IMR-90 (cell line): ENCODE results near the gene GNA15. TPM values are rescaled to one million over a fixed set of nuclear protein-coding genes. Genes with fewer than 3 reads are reported as not detected.

Experiments
- ATAC-seq: fragments of 200-7000 bp; cut with Tn5 transposase; 2 replicates; pipeline ENCODE4 v1.9.1; 2020; ENCODE audit warnings: low read depth, mild to moderate bottlenecking, moderate library complexity
- BruUV-seq: library from RNA; stranded (reverse); fragments of 400-500 nt; replicated peaks from 2 replicates; lab custom pipeline; 2021; lab: Mats Ljungman, UMichigan
- CTCF ChIA-PET: fragments of 300-600 bp; formaldehyde crosslinking; extraction: SDS; loops from one replicate; lab custom pipeline; 2021; ENCODE audit warnings: antibody characterized with exemption; lab: Yijun Ruan, JAX
- POLR2A ChIA-PET: fragments of 300-600 bp; sonication (Branson Sonifier 250); formaldehyde crosslinking; loops from one replicate; lab custom pipeline; 2022; ENCODE audit warnings: antibody characterized with exemption; ENCODE audit not compliant: unreplicated experiment; lab: Charles Lee
- DNase-seq: peaks from one replicate; pipeline ENCODE4 v3.0.0; 2013
- H2AFZ ChIP-seq: replicated peaks from 2 replicates; pipeline ENCODE3; 2013; ENCODE audit warnings: low read length, mild to moderate bottlenecking; ENCODE audit not compliant: poor library complexity
- H2AK5ac ChIP-seq: 2 replicates; pipeline ENCODE4 v1.6.1; 2013; ENCODE audit warnings: low read depth, low read length, inconsistent platforms
- H2AK9ac ChIP-seq: replicated peaks from 2 replicates; pipeline ENCODE3; 2013; ENCODE audit warnings: mild to moderate bottlenecking, low read depth, low read length, moderate library complexity; ENCODE audit not compliant: poor library complexity
- H2BK120ac ChIP-seq: 2 replicates; pipeline ENCODE4 v1.6.1; 2013; ENCODE audit warnings: low read depth, low read length, inconsistent platforms
- H2BK15ac ChIP-seq: 3 replicates; pipeline ENCODE4 v1.6.1; 2013; ENCODE audit warnings: low read depth, low read length, inconsistent platforms
- H2BK20ac ChIP-seq: 2 replicates; pipeline ENCODE4 v1.6.1; 2013; ENCODE audit warnings: low read depth, mild to moderate bottlenecking, inconsistent platforms, low read length, moderate library complexity
- H2BK5ac ChIP-seq: 2 replicates; pipeline ENCODE4 v1.6.1; 2013; ENCODE audit warnings: mild to moderate bottlenecking, low read depth, low read length, inconsistent platforms; ENCODE audit not compliant: poor library complexity, severe bottlenecking
- H3K14ac ChIP-seq: replicated peaks from 2 replicates; pipeline ENCODE4 v1.6.1; 2013; ENCODE audit warnings: low read depth, low read length, inconsistent platforms
- H3K18ac ChIP-seq: 2 replicates; pipeline ENCODE4 v1.6.1; 2013; ENCODE audit warnings: low read depth, low read length, control low read depth
- H3K23ac ChIP-seq: 2 replicates; pipeline ENCODE4 v1.6.1; 2013; ENCODE audit warnings: low read depth, low read length, inconsistent platforms
- H3K27ac ChIP-seq: 2 replicates; pipeline ENCODE4 v1.5.1; 2013; ENCODE audit warnings: mild to moderate bottlenecking, control low read depth, low read length; ENCODE audit not compliant: insufficient read depth
- H3K27me3 ChIP-seq: 2 replicates; pipeline ENCODE4 v1.6.1; 2013; ENCODE audit warnings: low read length; ENCODE audit not compliant: control insufficient read depth, insufficient read depth
- H3K36me3 ChIP-seq: 2 replicates; pipeline ENCODE4 v1.6.1; 2013; ENCODE audit warnings: low read length, mixed read lengths; ENCODE audit not compliant: control insufficient read depth, insufficient read depth
- H3K4ac ChIP-seq: 2 replicates; pipeline ENCODE4 v1.6.1; 2013; ENCODE audit warnings: low read depth, low read length, inconsistent platforms
- H3K4me1 ChIP-seq: 2 replicates; pipeline ENCODE4 v1.6.1; 2013; ENCODE audit warnings: low read length, mixed read lengths; ENCODE audit not compliant: control insufficient read depth, insufficient read depth
- H3K4me2 ChIP-seq: 2 replicates; pipeline ENCODE4 v1.6.1; 2013; ENCODE audit warnings: low read depth, mild to moderate bottlenecking, control low read depth, low read length, moderate library complexity
- H3K4me3 ChIP-seq: 2 replicates; pipeline ENCODE4 v1.5.1; 2013; ENCODE audit warnings: low read depth, mild to moderate bottlenecking, control low read depth, low read length, moderate library complexity; ENCODE audit not compliant: insufficient read depth
- H3K56ac ChIP-seq: 2 replicates; pipeline ENCODE4 v1.6.1; 2013; ENCODE audit warnings: low read length, inconsistent platforms; ENCODE audit not compliant: insufficient read depth; ENCODE audit errors: extremely low read depth
- H3K79me1 ChIP-seq, 2 experiments: 2 replicates each; pipeline ENCODE4 v1.6.1; 2013; ENCODE audit warnings: low read length in 2 of 2, inconsistent platforms in 1 of 2, low read depth in 1 of 2
- H3K9ac ChIP-seq: 2 replicates; pipeline ENCODE4 v1.6.1; 2013; ENCODE audit warnings: low read depth, low read length, control low read depth
- H3K9me1 ChIP-seq: 2 replicates; pipeline ENCODE4 v1.6.1; 2013; ENCODE audit warnings: low read length, inconsistent platforms; ENCODE audit not compliant: insufficient read depth
- H3K9me3 ChIP-seq: 2 replicates; pipeline ENCODE4 v1.6.1; 2013; ENCODE audit warnings: low read length; ENCODE audit not compliant: control insufficient read depth, insufficient read depth
- H4K20me1 ChIP-seq: 2 replicates; pipeline ENCODE4 v1.6.1; 2013; ENCODE audit warnings: low read length, inconsistent platforms; ENCODE audit not compliant: insufficient read depth
- H4K5ac ChIP-seq: 2 replicates; pipeline ENCODE4 v1.6.1; 2013; ENCODE audit warnings: mild to moderate bottlenecking, low read depth, low read length, control low read depth
- H4K8ac ChIP-seq, 2 experiments: 2 replicates each; pipeline ENCODE4 v1.6.1; 2013; ENCODE audit warnings: low read depth in 2 of 2, low read length in 2 of 2, control low read depth in 1 of 2, inconsistent platforms in 1 of 2
- H4K91ac ChIP-seq: 2 replicates; pipeline ENCODE4 v1.6.1; 2013; ENCODE audit warnings: low read depth, low read length, inconsistent platforms; ENCODE audit not compliant: insufficient read depth
- BHLHE40 ChIP-seq: fragments of 150-350 bp; IDR thresholded peaks from 2 replicates; pipeline ENCODE4 v1.6.1; 2016; ENCODE audit warnings: mild to moderate bottlenecking, low read depth, low read length
- CEBPB ChIP-seq: IDR thresholded peaks from 2 replicates; pipeline ENCODE4 v1.6.1; 2012; ENCODE audit warnings: low read depth, low read length, improper control_type of control experiment
- CHD1 ChIP-seq: IDR thresholded peaks from 2 replicates; pipeline ENCODE4 v1.6.1; 2012; ENCODE audit warnings: low read depth, low read length, improper control_type of control experiment
- CTCF ChIP-seq: conservative IDR thresholded peaks from 2 replicates; pipeline ENCODE4 v1.5.1; 2012; ENCODE audit warnings: mild to moderate bottlenecking, low read depth, low read length, improper control_type of control experiment
- FOS ChIP-seq: fragments of 150-350 bp; IDR thresholded peaks from 2 replicates; pipeline ENCODE4 v1.6.1; 2016; ENCODE audit warnings: low read depth, low read length
- MAFK ChIP-seq: IDR thresholded peaks from 2 replicates; pipeline ENCODE4 v1.6.1; 2012; ENCODE audit warnings: low read depth, low read length, improper control_type of control experiment
- MXI1 ChIP-seq: IDR thresholded peaks from 2 replicates; pipeline ENCODE4 v1.6.1; 2012; ENCODE audit warnings: low read depth, mild to moderate bottlenecking, low read length, moderate library complexity, borderline replicate concordance
- POLR2A ChIP-seq: IDR thresholded peaks from 2 replicates; pipeline ENCODE4 v1.6.1; 2012; ENCODE audit warnings: mild to moderate bottlenecking, low read depth, low read length
- RFX5 ChIP-seq: IDR thresholded peaks from 2 replicates; pipeline ENCODE4 v1.8.0; 2012; ENCODE audit warnings: low read depth, mild to moderate bottlenecking, low read length, moderate library complexity
- WGBS, 2 experiments: methylation state at CpG; one replicate each; pipeline versions ENCODE4 v1.1.5 to v1.1.7; 2013; ENCODE audit warnings: missing lambda C conversion rate in 2 of 2; ENCODE audit not compliant: insufficient read length in 1 of 2; ENCODE audit errors: extremely low coverage in 2 of 2; 5-methylcytosine and 5-hydroxymethylcytosine counted together
- dilution Hi-C: fragments of 300-500 bp; cut with HindIII; formaldehyde crosslinking; loops from one replicate; pipeline ENCODE4 v1.14.3; 2018; ENCODE audit warnings: low sequenced_read_pairs; ENCODE audit not compliant: unreplicated experiment
- in situ Hi-C: fragments of 300-500 bp; cut with MboI; formaldehyde crosslinking; loops from 3 replicates; pipeline ENCODE4 v1.14.3; 2019; ENCODE audit warnings: low sequenced_read_pairs, inconsistent platforms, mixed read lengths
- intact Hi-C: fragments of 100-400 bp; cut with micrococcal nuclease; formaldehyde crosslinking; loops from 2 replicates; pipeline ENCODE4 v1.10.0; 2022
- polyA plus RNA-seq, 3 experiments: library from polyadenylated mRNA; depleted of rRNA; stranded (reverse); fragments of >200 nt; gene quantifications; 2 replicates each; pipeline ENCODE4 v1.2.3, GENCODE V29; 2012; ENCODE audit warnings: low replicate concordance in 1 of 3
- total RNA-seq: library from RNA; depleted of rRNA; stranded (reverse); fragments of >200 nt; gene quantifications from 2 replicates; pipeline ENCODE4 v1.2.3, GENCODE V29; 2012; rRNA removed

Gene GNA15
- total and polyA plus RNA-seq, 2 of the 4 experiments (the other 2 are of a cell fraction), result 0.18 TPM; not detected in 1

DNA sequence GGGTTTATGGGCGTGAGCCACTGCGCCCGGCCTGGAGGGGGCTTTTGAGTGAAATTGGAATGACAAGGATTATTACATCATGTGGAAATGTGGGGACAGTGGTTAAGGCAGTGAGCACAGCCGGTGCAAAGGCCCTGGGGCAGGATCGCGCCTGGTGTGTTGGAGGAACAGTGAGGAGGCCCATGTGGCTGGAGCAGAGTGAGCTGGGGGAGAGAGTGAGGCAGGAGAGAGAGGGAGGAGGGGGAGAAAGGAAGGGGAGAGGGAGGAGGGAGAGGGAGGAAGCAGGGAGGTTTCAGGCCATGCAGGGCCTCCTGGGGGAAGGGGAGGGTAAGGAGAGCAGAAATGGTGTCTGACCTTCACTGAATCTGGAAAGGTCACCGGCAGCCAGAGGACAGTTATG, 77.3 kb downstream of the GNA15 start:
- dilution Hi-C loops (no loop called here), in situ Hi-C loops (no loop called here), intact Hi-C loops (no loop called here)
- Histone ChIP-seq H2BK5ac (no peak overlapping the region), H2BK15ac (no peak overlapping the region), H2BK20ac (no peak overlapping the region), H3K23ac (no peak overlapping the region), H4K5ac (no peak overlapping the region), H3K4me1 (no peaks in the 10 kb centered on the region), H3K4ac (no peak overlapping the region), H3K27ac (no peak overlapping the region), H3K14ac (no peak overlapping the region), H3K79me1 (no peaks in the 10 kb centered on the region), H3K4me3 (no peak overlapping the region), H4K20me1 (peaks cover 13% of the 10 kb centered on the region), H3K56ac (no peak overlapping the region), H2BK120ac (no peak overlapping the region), H3K18ac (no peak overlapping the region), H4K91ac (no peak overlapping the region), H3K9me1 (no peaks in the 10 kb centered on the region), H2AFZ (no peak overlapping the region), H3K36me3 (peaks cover 1% of the 10 kb centered on the region; the same call in 1 of the 2 replicates), H3K4me2 (no peak overlapping the region), H4K8ac (no peak overlapping the region), H3K27me3 (no peaks in the 10 kb centered on the region), H3K9me3 (no peaks in the 10 kb centered on the region), H2AK5ac (no peak overlapping the region), H2AK9ac (no peak overlapping the region), H3K9ac (no peak overlapping the region)
- POLR2A ChIA-PET, result no interaction called here
- 84% methylated on average over 4 of the region's 7 CpGs; no CpG with 5 or more reads in 1 of the 2 experiments for WGBS, 2 experiments
- no TSS peak for BruUV-seq
- ATAC-seq, result no peak
- no peak for DNase-seq
- CTCF ChIA-PET, result no interaction called here
- TF ChIP-seq FOS, result no peak
- no peak for TF ChIP-seq RFX5
- no peak for TF ChIP-seq CTCF
- no peak for TF ChIP-seq BHLHE40
- no peak for TF ChIP-seq MAFK
- no peak for TF ChIP-seq MXI1
- no peak for TF ChIP-seq POLR2A
- no peak for TF ChIP-seq CHD1
- no peak for TF ChIP-seq CEBPB

Other genes starting within 250 kb of the GNA15 start
- 6.1 and 8.6 TPM in 2 replicates for gene ZNF57, start 235.1 kb upstream of the GNA15 start, total RNA-seq
- gene ZNF57, start 235.1 kb upstream of the GNA15 start, polyA plus RNA-seq (2012; rRNA removed), result 1.6 and 2.2 TPM in 2 replicates
- 5.3 and 6.5 TPM in 2 replicates for gene ZNF77, start 191.1 kb upstream of the GNA15 start, total RNA-seq
- gene ZNF77, start 191.1 kb upstream of the GNA15 start, polyA plus RNA-seq (2012; rRNA removed), result 3.6 and 3.9 TPM in 2 replicates
- under 0.01 and 0.28 TPM in 2 replicates for gene TLE6, start 158.5 kb upstream of the GNA15 start, total RNA-seq
- 0.17 TPM in 1 of 2 replicates, not detected in the other for gene TLE6, start 158.5 kb upstream of the GNA15 start, polyA plus RNA-seq (2012; rRNA removed)
- gene TLE2, start 106.8 kb upstream of the GNA15 start, total RNA-seq, result under 0.01 and 0.28 TPM in 2 replicates
- gene TLE2, start 106.8 kb upstream of the GNA15 start, polyA plus RNA-seq (2012; rRNA removed), result 0.41 and 0.72 TPM in 2 replicates
- gene TLE5, start 73.5 kb upstream of the GNA15 start, total RNA-seq, result 119 and 121 TPM in 2 replicates
- gene TLE5, start 73.5 kb upstream of the GNA15 start, polyA plus RNA-seq (2012; rRNA removed), result 407 and 444 TPM in 2 replicates
- 25.5 and 34.4 TPM in 2 replicates for gene GNA11, start 41.7 kb upstream of the GNA15 start, total RNA-seq
- 33.3 and 44.5 TPM in 2 replicates for gene GNA11, start 41.7 kb upstream of the GNA15 start, polyA plus RNA-seq (2012; rRNA removed)
- gene S1PR4, start 42.7 kb downstream of the GNA15 start, total RNA-seq, result not detected in 2 replicates
- not detected in 2 replicates for gene S1PR4, start 42.7 kb downstream of the GNA15 start, polyA plus RNA-seq (2012; rRNA removed)
- gene NCLN, start 49.9 kb downstream of the GNA15 start, total RNA-seq, result 32.8 and 35.6 TPM in 2 replicates
- gene NCLN, start 49.9 kb downstream of the GNA15 start, polyA plus RNA-seq (2012; rRNA removed), result 90.8 and 95.4 TPM in 2 replicates
- not detected in 2 replicates for gene CELF5, start 88.6 kb downstream of the GNA15 start, total RNA-seq
- gene CELF5, start 88.6 kb downstream of the GNA15 start, polyA plus RNA-seq (2012; rRNA removed), result 0.02 TPM in 1 of 2 replicates, not detected in the other
- gene NFIC, start 230.6 kb downstream of the GNA15 start, total RNA-seq, result 21.9 and 26.9 TPM in 2 replicates
- gene NFIC, start 230.6 kb downstream of the GNA15 start, polyA plus RNA-seq (2012; rRNA removed), result 29.2 and 32.1 TPM in 2 replicates